WTC11 (cell line): ENCODE data around the gene NTRK1. TPM values are rescaled to one million over a fixed set of nuclear protein-coding genes. Genes with fewer than 3 reads are reported as not detected.

Experiments used
- ATAC-seq: fragments of 200-7000 bp; cut with Tn5 transposase; 2 replicates; pipeline ENCODE4 v1.10.0; 2021; ENCODE audit warnings: mild to moderate bottlenecking, moderate library complexity
- CTCF ChIA-PET: fragments of 300-600 bp; sonication (Branson Sonifier 250); formaldehyde crosslinking; loops from one replicate; lab custom pipeline; 2021; ENCODE audit warnings: antibody characterized with exemption; lab: Charles Lee
- POLR2A ChIA-PET: fragments of 350-600 bp; sonication (Branson Sonifier 250); formaldehyde crosslinking; loops from one replicate; lab custom pipeline; 2021; ENCODE audit warnings: antibody characterized with exemption; lab: Charles Lee
- DNase-seq: peaks from one replicate; pipeline ENCODE4 v3.0.0; 2021; ENCODE audit warnings: low spot score
- H3K27ac Mint-ChIP-seq: 2 replicates; pipeline ENCODE4 v1.8.0; 2021; ENCODE audit warnings: mixed read lengths
- H3K27me3 Mint-ChIP-seq: 2 replicates; pipeline ENCODE4 v1.8.0; 2021; ENCODE audit warnings: low read depth, mild to moderate bottlenecking, moderate library complexity, mixed read lengths
- H3K36me3 Mint-ChIP-seq: 2 replicates; pipeline ENCODE4 v1.8.0; 2021; ENCODE audit warnings: mixed read lengths
- H3K4me1 Mint-ChIP-seq: 2 replicates; pipeline ENCODE4 v1.8.0; 2022; ENCODE audit warnings: mixed read lengths
- H3K4me3 Mint-ChIP-seq: 2 replicates; pipeline ENCODE4 v1.8.0; 2021; ENCODE audit warnings: mild to moderate bottlenecking, moderate library complexity, mixed read lengths
- H3K9me3 Mint-ChIP-seq: 2 replicates; pipeline ENCODE4 v1.8.0; 2021; ENCODE audit warnings: mixed read lengths
- AR ChIP-seq: fragments of 250-450 bp; sonication (Bioruptor Pico); IDR thresholded peaks from 2 replicates; pipeline ENCODE4 v1.9.0; 2021; ENCODE audit warnings: mild to moderate bottlenecking
- CBFB ChIP-seq: sonication (generic); formaldehyde crosslinking; IDR thresholded peaks from 2 replicates; pipeline ENCODE4 v1.8.1; 2022; ENCODE audit warnings: mild to moderate bottlenecking, low read depth, missing genetic modification reagents
- CDX4 ChIP-seq: fragments of 250-450 bp; sonication (Bioruptor Pico); IDR thresholded peaks from 2 replicates; pipeline ENCODE4 v1.9.0; 2021; ENCODE audit warnings: moderate library complexity, mild to moderate bottlenecking, inconsistent platforms, borderline replicate concordance
- CREB1 ChIP-seq: sonication (generic); formaldehyde crosslinking; IDR thresholded peaks from 2 replicates; pipeline ENCODE4 v1.8.0; 2023; ENCODE audit warnings: mild to moderate bottlenecking, missing genetic modification reagents
- E2F5 ChIP-seq: sonication (generic); formaldehyde crosslinking; IDR thresholded peaks from 2 replicates; pipeline ENCODE4 v1.8.1; 2022; ENCODE audit warnings: mild to moderate bottlenecking, moderate library complexity, missing genetic modification reagents
- FOXP1 ChIP-seq: sonication (generic); formaldehyde crosslinking; IDR thresholded peaks from 2 replicates; pipeline ENCODE4 v1.8.0; 2022; ENCODE audit warnings: missing genetic modification reagents, mild to moderate bottlenecking, moderate library complexity, borderline replicate concordance
- GABPB1 ChIP-seq: sonication (generic); formaldehyde crosslinking; IDR thresholded peaks from 2 replicates; pipeline ENCODE4 v1.8.1; 2023; ENCODE audit warnings: mild to moderate bottlenecking, missing genetic modification reagents
- HMGA2 ChIP-seq: fragments of 250-450 bp; sonication (Bioruptor Pico); IDR thresholded peaks from 2 replicates; pipeline ENCODE4 v1.4.0; 2021; ENCODE audit warnings: mild to moderate bottlenecking, moderate library complexity
- HMGXB4 ChIP-seq: sonication (generic); formaldehyde crosslinking; IDR thresholded peaks from 2 replicates; pipeline ENCODE4 v1.8.1; 2023; ENCODE audit warnings: mild to moderate bottlenecking, moderate library complexity, missing genetic modification reagents
- MAX ChIP-seq: sonication (generic); formaldehyde crosslinking; IDR thresholded peaks from 2 replicates; pipeline ENCODE4 v1.8.0; 2022; ENCODE audit warnings: mild to moderate bottlenecking, missing genetic modification reagents
- MLX ChIP-seq: sonication (generic); formaldehyde crosslinking; IDR thresholded peaks from 2 replicates; pipeline ENCODE4 v1.8.1; 2023; ENCODE audit warnings: mild to moderate bottlenecking, missing genetic modification reagents, moderate library complexity
- MXD4 ChIP-seq: fragments of 250-450 bp; sonication (Bioruptor Pico); IDR thresholded peaks from 2 replicates; pipeline ENCODE4 v1.8.0; 2021; ENCODE audit warnings: mild to moderate bottlenecking, moderate library complexity, borderline replicate concordance
- NFYB ChIP-seq: sonication (generic); formaldehyde crosslinking; conservative IDR thresholded peaks from 2 replicates; pipeline ENCODE4 v1.8.0; 2022; ENCODE audit warnings: low read depth, missing genetic modification reagents
- NR1H2 ChIP-seq: sonication (generic); formaldehyde crosslinking; IDR thresholded peaks from 2 replicates; pipeline ENCODE4 v1.9.0; 2021; ENCODE audit warnings: mild to moderate bottlenecking, moderate library complexity, missing genetic modification reagents
- OVOL2 ChIP-seq: fragments of 250-450 bp; sonication (Bioruptor Pico); IDR thresholded peaks from 2 replicates; pipeline ENCODE4 v1.9.0; 2021; ENCODE audit warnings: mild to moderate bottlenecking, borderline replicate concordance
- RELA ChIP-seq: sonication (generic); formaldehyde crosslinking; IDR thresholded peaks from 2 replicates; pipeline ENCODE4 v1.8.1; 2022; ENCODE audit warnings: missing genetic modification reagents, mild to moderate bottlenecking, borderline replicate concordance
- RORB ChIP-seq: fragments of 250-450 bp; sonication (Bioruptor Pico); IDR thresholded peaks from 2 replicates; pipeline ENCODE4 v1.9.0; 2021; ENCODE audit warnings: mild to moderate bottlenecking
- TEAD1 ChIP-seq: sonication (generic); formaldehyde crosslinking; IDR thresholded peaks from 2 replicates; pipeline ENCODE4 v1.8.0; 2022; ENCODE audit warnings: mild to moderate bottlenecking, missing genetic modification reagents
- ZBTB21 ChIP-seq: sonication (generic); formaldehyde crosslinking; IDR thresholded peaks from 2 replicates; pipeline ENCODE4 v1.8.1; 2023; ENCODE audit warnings: mild to moderate bottlenecking, missing genetic modification reagents, borderline replicate concordance
- ZNF317 ChIP-seq: sonication (generic); formaldehyde crosslinking; IDR thresholded peaks from 2 replicates; pipeline ENCODE4 v1.8.1; 2023; ENCODE audit warnings: low read depth, mild to moderate bottlenecking, moderate library complexity, missing genetic modification reagents, borderline replicate concordance
- ZNF512 ChIP-seq: sonication (generic); formaldehyde crosslinking; IDR thresholded peaks from 2 replicates; pipeline ENCODE4 v1.8.1; 2022; ENCODE audit warnings: missing genetic modification reagents, borderline replicate concordance
- total RNA-seq: library from RNA; stranded (reverse); gene quantifications from 3 replicates; pipeline ENCODE4 v1.2.3, GENCODE V29; 2021

Gene NTRK1
- total RNA-seq, 1 experiment from 2014 or later: 0.42 TPM

- DNase-seq: no peak
- no peak for ATAC-seq
- ChIA-PET POLR2A (no interaction called here), CTCF (interaction anchor here (0.9 to 4.3 kb wide), 9 partner anchors 10 to 223 kb away, joined by 3 to 42 read pairs (median 11); partner anchors contain the start of genes HDGF, INSRR and NTRK1)
- TF ChIP-seq MXD4 (CRISPR knock-in tag) (no peak), CREB1 (CRISPR knock-in tag) (no peak), MLX (CRISPR knock-in tag) (no peak)
- H3K27ac Mint-ChIP-seq: no peak overlapping the region
- H3K27me3 Mint-ChIP-seq: peaks cover 32% of the 10 kb centered on the region
- no peaks in the 10 kb centered on the region for H3K9me3 Mint-ChIP-seq
- H3K36me3 Mint-ChIP-seq: no peaks in the 10 kb centered on the region
- H3K4me3 Mint-ChIP-seq: no peak overlapping the region
- peaks cover 14% of the 10 kb centered on the region for H3K4me1 Mint-ChIP-seq
These were observed 51.6 kb downstream of the NTRK1 start for GRCh38 chr1:156912310-156912709.

GRCh38 chr1:156912861-156913808 is 52.5 kb downstream of the NTRK1 start:
- no peak overlapping the region for H3K27ac Mint-ChIP-seq
- DNase-seq: peak; percentile 58
- H3K9me3 Mint-ChIP-seq: no peaks in the 10 kb centered on the region
- H3K27me3 Mint-ChIP-seq: peaks cover 40% of the 10 kb centered on the region
- CTCF ChIA-PET: interaction anchor here (0.5 to 4.3 kb wide), 21 partner anchors 11 to 294 kb away, joined by 3 to 42 read pairs (median 5); partner anchors contain the start of genes HAPLN2, HDGF, INSRR and NTRK1
- no peaks in the 10 kb centered on the region for H3K36me3 Mint-ChIP-seq
- TF ChIP-seq NFYB (CRISPR knock-in tag) (no peak), ZNF512 (CRISPR knock-in tag) (no peak), RORB (CRISPR knock-in tag) (no peak), TEAD1 (CRISPR knock-in tag) (no peak), NR1H2 (no peak), E2F5 (CRISPR knock-in tag) (no peak), RELA (no peak), MAX (no peak), AR (CRISPR knock-in tag) (no peak), HMGXB4 (CRISPR knock-in tag) (no peak), ZNF317 (CRISPR knock-in tag) (no peak), CDX4 (CRISPR knock-in tag) (no peak), FOXP1 (CRISPR knock-in tag) (no peak), OVOL2 (CRISPR knock-in tag) (no peak), CBFB (CRISPR knock-in tag) (no peak), ZBTB21 (CRISPR knock-in tag) (no peak), HMGA2 (no peak), GABPB1 (CRISPR knock-in tag) (no peak)
- TF ChIP-seq, all 79 proteins: peak for 0
- peak; percentile 85 for ATAC-seq
- H3K4me3 Mint-ChIP-seq: no peak overlapping the region
- peaks cover 14% of the 10 kb centered on the region for H3K4me1 Mint-ChIP-seq
- POLR2A ChIA-PET: interaction anchor here (0.7 kb wide), 1 partner anchor 11 kb away, joined by 4 read pairs; no protein-coding TSS in a partner anchor
